Right lobe of liver (tissue), 4 donors: ENCODE measurements around the gene CDK2.

Experiments
- CTCF ChIP-seq, 4 donors: fragments of 200-600 bp in 3 of 4; fragments of 450-650 bp in 1 of 4; IDR thresholded peaks; one replicate each; pipeline versions ENCODE4 v1.5.1 to v1.8.0; 2016 to 2022; ENCODE audit warnings: antibody characterized with exemption in 4 of 4, mild to moderate bottlenecking in 2 of 4
- POLR2A ChIP-seq: fragments of 450-650 bp; IDR thresholded peaks from one replicate; pipeline ENCODE4 v1.6.1; 2017; ENCODE audit warnings: antibody characterized with exemption, mild to moderate bottlenecking
- donor health status: DM: no; HTN: no; CAD: no.
- donor health status: DM: no; HTN: no; CAD: no.
- donor health status: DM: no; HTN: yes; CAD: no.

GRCh38 chr12:55955800-55956508 lies 10.7 kb upstream of the CDK2 start:
- TF ChIP-seq POLR2A (no peak), CTCF (IDR thresholded peaks at IDR 0.05) (no peak)
